ENCODE data around the gene GSG1. TPM values are rescaled to one million over a fixed set of nuclear protein-coding genes. Genes with fewer than 3 reads are reported as not detected.

GSG1 gene
- total RNA-seq, 4 donors from 2014 or later = not detected

DNA sequence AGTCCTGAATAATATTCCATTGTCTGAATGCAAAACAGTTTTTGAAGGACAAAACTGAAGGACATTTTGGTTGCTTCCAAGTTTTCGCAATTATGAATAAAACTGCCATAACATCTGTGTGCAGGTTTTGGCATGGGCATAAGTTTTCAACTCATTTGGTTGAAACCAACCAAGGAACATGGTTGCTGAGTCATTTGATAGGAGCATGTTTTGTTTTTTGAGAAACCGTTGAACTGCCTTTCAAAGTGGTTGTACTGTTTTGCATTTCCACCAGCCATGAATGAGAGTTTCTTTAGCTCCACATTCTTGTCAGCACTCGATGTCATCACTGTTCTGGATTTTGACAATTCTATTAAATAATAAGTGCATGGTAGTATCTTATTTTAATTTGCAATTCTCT lies 23.0 kb upstream of the GSG1 start:
- 67 to 76% methylated on average over 3 of the region's 3 CpGs for WGBS, 2 donors
- no peak for DNase-seq (ENCODE audit: low spot score in 2 of 2)
- H3K4me3 ChIP-seq (ENCODE audit: low read depth, poor library complexity, severe bottlenecking) = no peak overlapping the region
- intact Hi-C loops (cut with DNase I; ENCODE audit: low total_unique reads) = no loop called here
- TF ChIP-seq, protein P1, sequence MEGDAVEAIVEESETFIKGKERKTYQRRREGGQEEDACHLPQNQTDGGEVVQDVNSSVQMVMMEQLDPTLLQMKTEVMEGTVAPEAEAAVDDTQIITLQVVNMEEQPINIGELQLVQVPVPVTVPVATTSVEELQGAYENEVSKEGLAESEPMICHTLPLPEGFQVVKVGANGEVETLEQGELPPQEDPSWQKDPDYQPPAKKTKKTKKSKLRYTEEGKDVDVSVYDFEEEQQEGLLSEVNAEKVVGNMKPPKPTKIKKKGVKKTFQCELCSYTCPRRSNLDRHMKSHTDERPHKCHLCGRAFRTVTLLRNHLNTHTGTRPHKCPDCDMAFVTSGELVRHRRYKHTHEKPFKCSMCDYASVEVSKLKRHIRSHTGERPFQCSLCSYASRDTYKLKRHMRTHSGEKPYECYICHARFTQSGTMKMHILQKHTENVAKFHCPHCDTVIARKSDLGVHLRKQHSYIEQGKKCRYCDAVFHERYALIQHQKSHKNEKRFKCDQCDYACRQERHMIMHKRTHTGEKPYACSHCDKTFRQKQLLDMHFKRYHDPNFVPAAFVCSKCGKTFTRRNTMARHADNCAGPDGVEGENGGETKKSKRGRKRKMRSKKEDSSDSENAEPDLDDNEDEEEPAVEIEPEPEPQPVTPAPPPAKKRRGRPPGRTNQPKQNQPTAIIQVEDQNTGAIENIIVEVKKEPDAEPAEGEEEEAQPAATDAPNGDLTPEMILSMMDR (IDR thresholded peaks at IDR 0.05) = no peak
- TF ChIP-seq POLR2A (IDR thresholded peaks at IDR 0.05) = no peak

DNA sequence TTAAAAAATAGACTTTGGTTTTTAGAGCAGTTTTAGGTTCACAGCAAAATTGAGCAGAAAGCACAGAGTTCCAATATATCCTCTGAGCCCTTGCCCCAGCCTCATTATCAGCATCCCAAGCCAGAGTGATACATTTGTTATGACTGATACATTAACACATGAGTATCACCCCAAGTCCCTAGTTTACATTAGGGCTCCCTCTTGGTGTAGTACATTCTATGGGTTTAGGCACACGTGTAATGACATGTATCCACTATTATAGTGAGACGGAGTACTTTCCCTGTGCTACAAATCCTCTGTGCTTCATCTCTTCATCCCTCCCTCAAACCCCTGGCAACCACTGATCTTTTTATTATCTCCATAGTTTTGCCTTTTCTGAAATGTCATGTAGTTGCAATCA lies 22.5 kb upstream of the GSG1 start:
- no peak for DNase-seq (ENCODE audit: low spot score in 2 of 2)
- TF ChIP-seq, protein P1 (IDR thresholded peaks at IDR 0.05) = no peak
- no peak for TF ChIP-seq POLR2A (IDR thresholded peaks at IDR 0.05)
- no peak overlapping the region for H3K4me3 ChIP-seq (ENCODE audit: low read depth, poor library complexity, severe bottlenecking)
- 72 to 86% methylated on average over 2 of the region's 2 CpGs for WGBS, 2 donors
- intact Hi-C loops (cut with DNase I; ENCODE audit: low total_unique reads) = no loop called here

DNA sequence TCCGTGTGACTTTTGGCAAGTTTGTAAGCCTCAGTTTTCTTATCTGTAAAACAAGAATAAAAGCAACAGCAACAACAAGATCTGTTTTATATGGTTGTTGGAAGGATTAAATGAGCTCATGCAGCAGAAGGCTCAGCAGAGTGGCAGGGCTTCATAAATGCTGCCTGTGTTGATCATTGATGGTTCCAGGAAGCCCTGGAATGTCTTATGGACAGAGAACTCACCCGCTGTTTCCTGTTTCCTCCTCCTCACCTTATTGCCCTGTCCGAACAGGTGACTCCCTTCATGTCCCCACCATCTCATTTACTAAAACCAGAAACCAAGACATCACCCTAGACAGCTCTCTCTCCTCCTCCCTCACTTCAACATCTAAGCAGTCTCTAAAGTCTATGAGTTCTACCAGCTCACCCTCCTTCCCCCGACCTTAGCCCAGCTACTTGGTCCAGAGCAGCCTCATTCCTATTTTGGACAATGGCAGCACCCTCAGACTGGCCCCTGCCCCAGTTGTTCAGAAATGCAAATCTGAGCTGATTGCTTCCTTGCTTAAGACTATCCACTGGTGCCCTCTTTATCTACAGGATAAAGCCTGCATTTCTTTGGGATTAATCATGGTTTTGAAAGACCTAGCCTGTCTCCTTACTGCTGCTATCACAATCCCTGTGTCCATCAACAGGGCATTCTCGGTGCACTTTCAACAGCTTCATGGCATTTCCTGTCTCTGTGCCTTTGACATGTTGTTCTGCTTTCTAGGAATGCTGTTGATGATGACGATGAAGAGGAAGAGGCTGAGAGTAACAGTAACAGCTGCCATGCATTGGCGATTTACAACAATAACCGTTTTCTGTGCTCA lies 21.4 kb upstream of the GSG1 start:
- H3K4me3 ChIP-seq (ENCODE audit: low read depth, poor library complexity, severe bottlenecking) = no peak overlapping the region
- TF ChIP-seq, protein P1 (IDR thresholded peaks at IDR 0.05) = no peak
- TF ChIP-seq POLR2A (IDR thresholded peaks at IDR 0.05) = no peak
- no peak for DNase-seq (ENCODE audit: low spot score in 2 of 2)
- WGBS, 2 donors = 84% methylated on average over 8 of the region's 8 CpGs
- intact Hi-C loops (cut with DNase I; ENCODE audit: low total_unique reads) = no loop called here

DNA sequence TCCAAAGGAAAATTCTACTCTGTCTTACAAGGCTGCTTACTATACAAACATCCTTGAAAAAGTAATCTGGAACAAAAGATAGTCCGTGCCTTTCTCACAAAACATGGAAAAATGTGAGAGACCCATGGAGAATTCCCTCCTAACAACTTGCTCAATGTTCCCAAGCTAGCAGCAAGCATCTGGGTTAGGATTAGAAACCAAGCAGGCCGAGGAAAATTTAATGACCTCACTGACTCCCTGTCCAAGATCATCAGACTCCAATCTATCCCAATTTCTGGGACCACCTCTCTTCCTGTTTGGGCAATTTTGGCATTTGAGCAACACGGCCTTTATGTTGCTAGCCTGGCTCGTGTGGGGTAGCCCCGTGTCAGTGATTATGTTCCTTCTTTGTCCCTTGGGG lies 18.1 kb upstream of the GSG1 start:
- H3K4me3 ChIP-seq (ENCODE audit: low read depth, poor library complexity, severe bottlenecking) = no peak overlapping the region
- TF ChIP-seq, protein P1 (IDR thresholded peaks at IDR 0.05) = no peak
- no peak for TF ChIP-seq POLR2A (IDR thresholded peaks at IDR 0.05)
- 75 to 82% methylated on average over 5 of the region's 5 CpGs for WGBS, 2 donors
- no peak for DNase-seq (ENCODE audit: low spot score in 2 of 2)
- intact Hi-C loops (cut with DNase I; ENCODE audit: low total_unique reads) = no loop called here

DNA sequence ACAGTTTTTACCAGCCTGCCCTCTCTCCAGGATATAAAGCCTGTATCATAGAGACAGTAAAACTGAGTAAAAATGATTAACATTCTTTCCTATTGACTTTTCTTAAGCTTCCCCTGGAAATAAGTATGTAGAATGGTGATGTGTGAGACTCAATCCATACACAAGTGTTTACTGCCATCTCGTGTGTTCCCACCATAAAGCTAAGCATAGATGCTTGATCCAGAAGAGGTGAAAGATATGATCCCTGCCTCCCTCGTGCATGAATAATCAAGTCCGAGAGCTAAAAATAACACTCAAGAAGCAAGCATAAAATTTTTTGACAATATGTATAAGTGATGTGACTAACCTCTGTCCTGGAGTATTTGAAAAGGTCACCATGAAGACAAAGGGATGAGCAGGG lies 16.9 kb upstream of the GSG1 start:
- DNase-seq (ENCODE audit: low spot score in 2 of 2) = no peak
- TF ChIP-seq, protein P1 (IDR thresholded peaks at IDR 0.05) = no peak
- TF ChIP-seq POLR2A (IDR thresholded peaks at IDR 0.05) = no peak
- 88 to 93% methylated on average over 3 of the region's 3 CpGs for WGBS, 2 donors
- no peak overlapping the region for H3K4me3 ChIP-seq (ENCODE audit: low read depth, poor library complexity, severe bottlenecking)
- intact Hi-C loops (cut with DNase I; ENCODE audit: low total_unique reads) = no loop called here

DNA sequence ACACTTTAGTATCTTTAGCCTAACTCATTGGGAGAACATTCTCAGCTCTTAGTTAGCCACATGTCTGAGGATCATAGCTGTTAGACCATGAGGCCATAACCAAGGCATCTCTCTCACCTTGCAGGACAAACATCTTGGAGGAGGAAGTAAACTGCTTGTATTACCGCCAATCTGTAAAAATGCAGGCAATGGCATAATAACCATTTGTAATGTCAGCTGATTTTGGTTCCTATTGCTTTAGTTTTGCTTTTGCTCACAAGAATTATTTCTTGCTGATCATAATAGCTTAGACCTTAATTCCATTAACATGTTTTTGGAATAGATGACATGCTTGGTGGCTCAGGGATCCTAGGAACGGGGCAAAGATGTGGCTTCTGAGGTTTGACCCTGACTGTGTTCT lies 16.4 kb upstream of the GSG1 start:
- no peak for DNase-seq (ENCODE audit: low spot score in 2 of 2)
- WGBS, 2 donors = 88% methylated on average over 2 of the region's 2 CpGs
- no peak for TF ChIP-seq POLR2A (IDR thresholded peaks at IDR 0.05)
- TF ChIP-seq, protein P1 (IDR thresholded peaks at IDR 0.05) = no peak
- no peak overlapping the region for H3K4me3 ChIP-seq (ENCODE audit: low read depth, poor library complexity, severe bottlenecking)
- intact Hi-C loops (cut with DNase I; ENCODE audit: low total_unique reads) = no loop called here

Data from lower leg skin (tissue), 4 donors.